SIG-M5 treated with dmso at 0.1 percent for 504 hours (cell line): ENCODE data around the gene COA4.
"Not testable (repeated sequence)": the region's sequence is repeated elsewhere in the genome, so short reads cannot be mapped to it uniquely, and the experiment has no call there.

Experiments used
- DNase-seq: peaks from one replicate; lab custom pipeline; 2025; ENCODE audit not compliant: unreplicated experiment; lab: John Stamatoyannopoulos, UW

Gene COA4

DNA sequence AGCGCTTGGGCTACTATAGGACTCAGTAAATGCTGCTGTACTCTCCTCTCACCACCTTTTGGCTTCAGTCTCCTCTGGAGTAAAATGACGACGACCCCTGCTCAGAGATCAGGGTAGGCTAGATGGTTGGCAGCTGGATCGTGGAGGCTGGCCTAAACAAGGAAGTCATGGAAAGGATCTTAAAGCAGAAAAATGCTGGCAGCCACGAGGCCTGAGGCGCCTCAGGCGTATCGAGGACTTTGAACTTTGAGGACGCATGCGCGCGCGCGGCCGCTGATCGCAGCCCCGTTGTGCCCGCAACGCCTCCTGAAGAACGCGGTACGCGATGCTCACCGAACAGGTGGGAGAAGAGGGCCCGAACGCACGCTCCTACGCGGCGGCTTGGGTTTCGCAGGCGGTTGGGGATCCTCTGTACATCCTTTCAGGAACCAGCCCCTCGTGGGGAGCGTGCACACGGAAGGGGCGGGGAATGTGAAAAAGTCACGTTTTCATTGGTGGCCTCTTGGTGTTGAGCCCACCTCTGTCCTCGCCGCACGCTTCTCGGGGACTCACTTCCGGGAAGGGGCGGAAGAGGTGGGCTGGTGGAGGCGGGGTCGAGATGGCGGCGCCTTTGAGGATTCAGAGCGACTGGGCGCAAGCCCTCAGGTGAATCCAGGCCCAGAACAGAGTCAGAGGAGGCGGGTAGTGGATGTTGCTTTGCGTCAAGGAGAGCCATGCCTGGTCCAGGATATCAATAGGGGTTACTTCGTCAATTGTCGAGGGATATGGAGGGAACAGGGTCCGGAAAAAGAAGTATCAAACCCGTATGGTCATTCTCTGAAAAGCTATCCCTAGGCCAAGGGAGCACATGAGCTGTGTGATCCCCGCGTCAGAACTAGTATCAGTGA lies at the start of gene COA4, which contains the start of gene PAAF1:
Gene COA4 (minus strand): TSS at position 423 of the 887 bp plus-strand sequence. CDS start 3,468 bp downstream, outside the sequence.
Gene PAAF1 (plus strand): TSS at position 576 of the 887 bp plus-strand sequence. CDS start 23 bp downstream, at position 599.
- peak; percentile 97 for DNase-seq

DNA sequence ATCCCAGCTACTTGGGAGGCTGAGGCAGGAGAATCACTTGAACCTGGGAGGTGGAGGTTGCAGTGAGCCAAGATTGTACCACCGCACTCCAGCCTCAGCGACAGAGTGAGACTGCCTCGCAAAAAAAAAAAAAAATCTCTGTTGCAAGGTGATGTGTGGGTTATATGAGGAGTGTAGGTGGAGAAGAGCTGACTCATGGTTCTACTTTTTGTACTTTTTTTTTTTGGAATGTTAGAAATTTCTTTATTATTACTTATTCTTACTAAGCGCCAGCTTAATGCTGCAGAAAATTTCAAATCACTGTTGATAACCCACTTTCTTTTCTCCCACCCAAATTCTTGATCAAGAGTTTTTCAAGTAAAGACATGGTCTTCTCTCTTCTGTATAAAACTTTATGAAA lies 44.5 kb upstream of the COA4 start:
- DNase-seq: no peak

DNA sequence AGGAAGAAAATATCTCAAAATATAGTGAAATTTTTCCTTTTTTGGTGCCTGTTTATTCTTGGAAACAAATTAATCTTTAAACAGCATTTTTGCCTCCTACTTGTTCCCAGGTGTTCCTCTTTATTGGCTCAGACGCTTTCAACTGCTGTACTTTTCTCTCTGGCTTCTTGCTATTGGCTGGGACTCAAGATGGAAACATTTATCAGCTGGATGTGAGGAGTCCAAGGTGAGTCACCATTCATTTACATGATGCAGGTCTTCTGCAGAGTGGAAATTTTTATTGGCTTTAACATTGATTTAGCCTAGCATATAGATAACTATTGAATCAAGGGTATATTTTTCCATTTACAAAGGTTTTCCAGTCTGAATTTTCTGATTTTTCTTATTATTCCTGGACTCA lies 39.8 kb upstream of the COA4 start:
- DNase-seq: no peak

- DNase-seq: no peak
Observed at GRCh38 chr11:73914284-73914683, 37.6 kb upstream of the COA4 start.

GRCh38 chr11:73913472-73913871 lies 36.8 kb upstream of the COA4 start:
- no peak for DNase-seq

GRCh38 chr11:73912026-73912425 lies 35.4 kb upstream of the COA4 start:
- no peak for DNase-seq

GRCh38 chr11:73907191-73907590 lies 30.5 kb upstream of the COA4 start:
- peak; percentile 19 for DNase-seq

- no peak for DNase-seq
Observed at GRCh38 chr11:73902303-73902702, 25.7 kb upstream of the COA4 start.

- no peak for DNase-seq
Observed at GRCh38 chr11:73894725-73895335, 18.2 kb upstream of the COA4 start.

DNA sequence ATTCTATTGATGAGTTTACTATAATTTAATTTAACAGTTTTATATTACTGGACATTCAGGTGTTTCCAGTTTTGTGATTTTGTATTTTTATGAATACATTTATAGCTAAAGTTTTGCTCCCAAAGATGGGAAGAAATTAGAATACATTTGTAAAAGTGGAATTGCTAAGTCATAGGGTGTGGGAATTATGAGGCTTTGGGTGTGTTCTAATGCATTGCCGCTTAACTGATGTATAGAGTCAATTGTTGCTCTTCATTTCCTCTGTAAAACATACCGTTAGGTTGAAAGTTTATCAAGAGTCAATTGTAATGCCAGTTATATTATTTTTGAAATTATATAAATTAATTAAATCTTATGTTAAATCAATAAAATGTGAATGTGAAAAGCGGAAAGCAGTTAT lies 16.4 kb upstream of the COA4 start:
- no peak for DNase-seq

DNA sequence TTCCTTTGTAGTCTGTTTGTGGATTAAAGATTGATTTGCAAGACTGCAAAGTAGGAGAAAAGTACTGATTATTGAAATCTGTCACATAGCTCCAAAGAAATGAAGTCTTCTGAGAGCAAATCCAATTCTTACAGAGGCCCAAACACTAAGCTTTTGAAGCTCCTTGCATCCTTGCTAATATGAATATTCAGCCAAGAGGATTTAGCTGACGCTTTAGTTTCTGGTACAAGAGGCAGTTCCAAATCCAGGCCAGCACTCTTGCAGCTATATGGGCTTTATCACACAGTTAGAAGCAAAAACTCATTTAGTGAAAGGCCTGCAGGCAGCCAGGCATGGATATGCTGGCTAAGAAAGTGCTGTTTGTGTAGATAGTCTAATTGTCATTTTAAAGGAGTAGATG lies 12.9 kb upstream of the COA4 start:
- no peak for DNase-seq

DNA sequence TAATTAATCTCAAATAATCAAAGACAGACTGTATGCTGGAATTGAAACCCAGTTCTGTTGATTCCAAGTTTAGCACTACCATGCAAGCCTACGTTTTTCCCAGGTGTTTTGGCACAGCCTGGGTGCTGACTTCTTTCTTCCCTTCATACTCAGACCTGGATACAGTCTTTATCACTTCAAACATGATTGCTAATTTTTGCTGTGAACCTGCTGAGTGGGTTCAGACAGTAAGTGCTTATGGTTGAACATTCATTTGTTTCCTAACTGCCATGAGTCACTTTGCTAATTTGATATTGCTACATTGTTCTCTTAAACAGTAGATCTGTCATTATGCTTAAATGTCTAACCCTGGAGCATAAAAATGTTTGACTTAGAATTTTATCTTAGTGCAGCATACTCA lies 12.4 kb upstream of the COA4 start:
- DNase-seq: no peak

- DNase-seq: no peak
Observed at GRCh38 chr11:73888244-73888643, 11.6 kb upstream of the COA4 start.

- no peak for DNase-seq
Observed at GRCh38 chr11:73883856-73884255, 7.2 kb upstream of the COA4 start.

DNA sequence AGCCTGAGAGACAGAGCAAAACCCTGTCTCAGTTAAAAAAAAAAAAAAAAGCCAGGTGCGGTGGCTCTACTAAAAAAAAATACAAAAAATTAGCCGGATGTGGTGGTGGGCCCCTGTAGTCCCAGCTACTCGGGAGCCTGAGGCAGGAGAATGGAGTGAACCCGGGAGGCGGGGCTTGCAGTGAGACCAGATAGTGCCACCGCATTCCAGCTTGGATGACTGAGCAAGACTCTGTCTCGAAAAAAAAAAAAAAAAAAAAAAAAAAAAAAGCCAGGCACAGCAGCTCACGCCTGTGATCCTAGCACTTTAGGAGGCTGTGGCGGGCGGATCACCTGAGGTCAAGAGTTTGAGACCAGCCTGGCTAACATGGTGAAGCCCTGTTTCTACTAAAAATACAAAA lies 3.8 kb upstream of the COA4 start:
- not testable (repeated sequence) for DNase-seq

- no peak for DNase-seq
Observed at GRCh38 chr11:73878771-73879170, 2.1 kb upstream of the COA4 start.

DNA sequence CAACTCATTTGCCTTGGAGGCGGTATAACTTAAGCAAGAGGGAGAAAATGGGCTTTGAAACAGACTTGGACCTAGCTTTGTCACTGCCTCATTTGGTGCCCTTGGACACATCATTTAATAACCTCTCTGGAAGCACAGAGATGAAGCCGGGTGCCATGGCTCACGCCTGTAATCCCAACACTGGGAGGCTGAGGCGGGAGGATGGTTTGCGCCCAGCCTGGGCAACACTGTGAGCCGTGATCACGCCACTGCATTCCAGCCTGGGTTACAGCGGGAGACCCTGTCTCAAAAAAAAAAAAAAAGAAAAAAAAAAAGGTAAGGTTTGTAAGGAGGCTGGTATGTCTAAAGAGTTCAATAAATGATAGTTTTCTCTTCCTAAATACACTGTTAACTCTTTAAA lies 806 bp downstream of the COA4 start:
- no peak for DNase-seq

DNA sequence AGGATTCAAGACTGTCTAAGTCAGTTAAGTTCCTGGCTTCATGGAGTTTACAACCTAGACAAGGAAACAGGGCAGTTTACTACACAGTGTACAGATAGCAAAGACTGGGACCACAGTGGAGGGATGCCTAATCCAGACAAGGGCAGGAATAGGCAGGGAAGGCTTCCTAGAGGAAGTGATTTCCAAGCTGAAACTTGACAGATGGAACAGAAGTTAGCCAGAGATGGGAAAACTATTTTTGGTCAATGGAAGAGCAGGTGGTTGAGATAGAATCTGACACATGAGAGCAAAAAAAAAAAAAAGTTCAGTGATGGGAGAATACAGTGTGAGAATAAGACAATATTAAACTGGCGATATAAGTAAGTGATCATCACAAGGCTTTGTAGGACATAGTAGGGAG lies 1.3 kb downstream of the COA4 start:
- DNase-seq: no peak

DNA sequence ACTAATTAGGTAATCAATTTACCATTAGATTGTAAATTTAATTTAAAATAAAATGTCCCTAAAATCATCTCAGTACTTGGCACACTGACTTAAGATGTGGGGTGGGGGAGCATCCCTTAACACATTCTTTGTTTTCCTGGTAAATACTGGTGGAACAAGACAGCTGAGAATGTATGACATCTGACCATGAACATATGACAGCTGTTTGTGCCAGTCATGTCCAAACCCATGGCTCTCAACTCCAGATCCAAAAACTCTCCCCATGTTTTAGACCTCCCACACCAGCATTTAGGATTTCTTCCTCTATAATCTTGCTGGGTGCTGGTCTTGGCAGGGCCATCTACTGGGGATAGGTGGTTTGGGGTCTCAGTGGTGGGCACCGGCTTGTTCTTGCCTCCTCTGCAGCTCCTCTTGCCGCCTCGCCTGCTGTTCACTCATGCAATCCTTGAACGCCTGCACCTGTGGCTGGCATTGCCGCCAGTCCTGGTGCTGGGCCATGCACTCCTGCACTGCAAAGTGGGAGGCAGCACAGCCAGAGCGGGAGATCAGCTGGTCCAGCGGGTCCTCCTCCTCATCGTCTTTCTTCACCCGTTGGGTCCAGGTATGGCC lies 3.8 kb downstream of the COA4 start:
- no peak for DNase-seq

GRCh38 chr11:73870261-73870660 lies 6.4 kb downstream of the COA4 start:
- DNase-seq: no peak

DNA sequence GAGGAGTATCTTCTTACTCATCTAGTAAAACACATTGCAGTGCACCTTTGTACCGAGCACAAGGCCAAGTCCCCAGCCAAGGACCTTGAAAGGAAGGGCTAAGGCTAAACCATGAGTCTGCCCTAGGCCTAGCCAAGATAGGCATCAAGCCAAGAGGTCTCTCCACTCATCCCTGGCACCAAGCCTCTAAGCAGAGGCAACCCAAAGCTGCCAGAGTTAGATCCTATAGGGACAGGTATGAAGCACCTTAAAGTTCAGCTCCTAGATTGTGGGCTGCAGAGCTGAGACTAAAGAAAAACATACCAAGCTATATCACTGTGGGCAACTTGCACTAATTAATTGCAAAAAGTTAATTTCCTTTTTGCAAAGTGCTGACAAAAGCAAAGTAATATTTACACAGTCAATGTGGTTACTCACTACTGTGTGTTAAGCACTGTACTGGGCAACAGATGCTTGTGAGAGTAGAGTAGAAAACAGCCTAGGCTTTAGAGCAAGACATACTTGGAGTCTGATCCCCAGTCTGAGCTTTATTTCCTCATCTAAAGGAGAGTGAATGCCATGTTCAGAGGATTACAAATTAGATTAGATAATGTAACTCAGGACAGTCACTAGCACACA lies 7.2 kb downstream of the COA4 start:
- no peak for DNase-seq

GRCh38 chr11:73866586-73866996 lies 10.1 kb downstream of the COA4 start:
- DNase-seq: no peak
